Thyroid gland (tissue), 4 donors: ENCODE data around the gene CUL4A. TPM values are rescaled to one million over a fixed set of nuclear protein-coding genes. Genes with fewer than 3 reads are reported as not detected.
"Not testable (repeated sequence)": the region's sequence is repeated elsewhere in the genome, so short reads cannot be mapped to it uniquely, and the experiment has no call there.

ENCODE experiments used
- DNase-seq, 2 donors: peaks; one replicate each; pipeline ENCODE4 v3.0.0-alpha.2; 2019
- H3K27ac ChIP-seq, 3 donors: fragments of 200-600 bp; sonication (generic); 1 replicate in 2 of 3; 2 replicates in 1 of 3; pipeline ENCODE4 v1.5.1; 2016 to 2019; ENCODE audit warnings: mild to moderate bottlenecking in 1 of 3, moderate library complexity in 1 of 3
- H3K27me3 ChIP-seq: fragments of 200-600 bp; sonication (generic); one replicate; pipeline ENCODE4 v1.5.1; 2019
- H3K36me3 ChIP-seq, 2 donors: fragments of 200-600 bp; sonication (generic); one replicate each; pipeline ENCODE4 v1.5.1; 2016 to 2019
- H3K4me1 ChIP-seq, 2 donors: fragments of 200-600 bp; sonication (generic); one replicate each; pipeline ENCODE4 v1.5.1; 2017 to 2019
- H3K4me3 ChIP-seq, 3 donors: fragments of 200-600 bp; sonication (generic); replicated peaks in 1 of 3; 1 replicate in 2 of 3; 2 replicates in 1 of 3; pipeline ENCODE4 v1.5.1; 2016; ENCODE audit warnings: mild to moderate bottlenecking in 1 of 3
- H3K9me3 ChIP-seq: fragments of 200-600 bp; sonication (generic); one replicate; pipeline ENCODE4 v1.5.1; 2017
- CTCF ChIP-seq, 6 experiments: fragments of 200-600 bp in 3 of 6; fragments of 450-650 bp in 3 of 6; sonication (generic) in 3 of 6; IDR thresholded peaks; one replicate each; pipeline ENCODE4 v1.5.1; 2016 to 2019; ENCODE audit warnings: antibody characterized with exemption in 6 of 6, mild to moderate bottlenecking in 2 of 6, inconsistent platforms in 1 of 6, moderate library complexity in 1 of 6
- POLR2A ChIP-seq, 2 donors: fragments of 450-650 bp; IDR thresholded peaks; one replicate each; pipeline ENCODE4 v1.6.1; 2017; ENCODE audit warnings: antibody characterized with exemption in 2 of 2, mild to moderate bottlenecking in 2 of 2, moderate library complexity in 1 of 2
- WGBS, 2 donors: methylation state at CpG; one replicate each; pipeline ENCODE4 v1.1.5; 2017; 5-methylcytosine and 5-hydroxymethylcytosine counted together
- intact Hi-C: fragments of 100-400 bp; cut with DNase I; formaldehyde crosslinking; loops from one replicate; pipeline ENCODE4 v1.15.1; 2023
- total RNA-seq, 4 donors: library from RNA; depleted of rRNA; stranded (reverse); fragments of >200 nt; gene quantifications; one replicate each; pipeline ENCODE4 v1.2.3, GENCODE V29; 2016

The CUL4A gene
- total RNA-seq, 4 donors from 2014 or later: 78.9 to 131 (median 122) TPM

- H3K4me1 ChIP-seq: no peaks in the 10 kb centered on the region
- no peaks in the 10 kb centered on the region for H3K9me3 ChIP-seq
- peaks cover 16 to 50% of the 10 kb centered on the region in 2 donors for H3K36me3 ChIP-seq
- no peak overlapping the region for H3K4me3 ChIP-seq
- 93% methylated on average over 13 of the region's 13 CpGs for WGBS, 2 donors
- no peak for DNase-seq
- intact Hi-C loops: no loop called here
- H3K27me3 ChIP-seq: no peaks in the 10 kb centered on the region
- no peak overlapping the region for H3K27ac ChIP-seq
- TF ChIP-seq CTCF (IDR thresholded peaks at IDR 0.05): no peak
- no peak for TF ChIP-seq POLR2A (IDR thresholded peaks at IDR 0.05)
Observed at GRCh38 chr13:113260996-113261395, 51.6 kb downstream of the CUL4A start.

- WGBS, 2 donors: 84 to 88% methylated on average over 11 to 14 of the region's 14 CpGs
- H3K27ac ChIP-seq, H3K4me3 ChIP-seq, H3K9me3 ChIP-seq, H3K4me1 ChIP-seq, DNase-seq, H3K27me3 ChIP-seq, intact Hi-C loops: not testable (repeated sequence)
- peaks cover 9 to 38% of the 10 kb centered on the region in 2 donors for H3K36me3 ChIP-seq
Observed at GRCh38 chr13:113263016-113263415, 53.6 kb downstream of the CUL4A start.

GRCh38 chr13:113267642-113268405 is 58.4 kb downstream of the CUL4A start:
- Histone ChIP-seq H3K4me3 (no peak overlapping the region), H3K4me1 (no peaks in the 10 kb centered on the region), H3K27ac (no peak overlapping the region), H3K27me3 (no peaks in the 10 kb centered on the region), H3K9me3 (no peaks in the 10 kb centered on the region), H3K36me3 (peaks cover 5 to 6% of the 10 kb centered on the region in 2 donors)
- intact Hi-C loops: no loop called here
- WGBS, 2 donors: 90% methylated on average over 16 to 20 of the region's 20 CpGs
- DNase-seq: no peak
- TF ChIP-seq POLR2A (IDR thresholded peaks at IDR 0.05): no peak
- TF ChIP-seq CTCF (IDR thresholded peaks at IDR 0.05): no peak

- intact Hi-C loops: no loop called here
- 92 to 100% methylated on average over 2 of the region's 2 CpGs for WGBS, 2 donors
- TF ChIP-seq CTCF (IDR thresholded peaks at IDR 0.05) (no peak), POLR2A (IDR thresholded peaks at IDR 0.05) (no peak)
Observed at GRCh38 chr13:113272031-113272430, 62.6 kb downstream of the CUL4A start.

GRCh38 chr13:113272701-113273181 is 63.3 kb downstream of the CUL4A start:
- Histone ChIP-seq H3K4me3 (no peak overlapping the region), H3K4me1 (peaks cover 0 to 5% of the 10 kb centered on the region in 2 donors), H3K27ac (no peak overlapping the region), H3K9me3 (no peaks in the 10 kb centered on the region), H3K27me3 (no peaks in the 10 kb centered on the region), H3K36me3 (no peaks in the 10 kb centered on the region)
- TF ChIP-seq POLR2A (IDR thresholded peaks at IDR 0.05) (no peak), CTCF (IDR thresholded peaks at IDR 0.05) (no peak)
- 87 to 89% methylated on average over 10 of the region's 10 CpGs for WGBS, 2 donors
- intact Hi-C loops: no loop called here
- no peak for DNase-seq

More at GRCh38 chr13:113272031-113272430, 62.6 kb downstream of the CUL4A start:
- H3K9me3 ChIP-seq: no peaks in the 10 kb centered on the region
- peaks cover 0 to 5% of the 10 kb centered on the region in 2 donors for H3K4me1 ChIP-seq
- no peak for DNase-seq
- H3K4me3 ChIP-seq: no peak overlapping the region
- no peaks in the 10 kb centered on the region for H3K36me3 ChIP-seq
- H3K27ac ChIP-seq: no peak overlapping the region
- H3K27me3 ChIP-seq: no peaks in the 10 kb centered on the region
